NOMO-1 (cell line): ENCODE results near the gene C1orf50.

Experiments
- DNase-seq, 2 experiments: peaks; one replicate each; lab custom pipeline; 2025; ENCODE audit not compliant: unreplicated experiment in 2 of 2; lab: John Stamatoyannopoulos, UW

C1orf50 gene

DNA sequence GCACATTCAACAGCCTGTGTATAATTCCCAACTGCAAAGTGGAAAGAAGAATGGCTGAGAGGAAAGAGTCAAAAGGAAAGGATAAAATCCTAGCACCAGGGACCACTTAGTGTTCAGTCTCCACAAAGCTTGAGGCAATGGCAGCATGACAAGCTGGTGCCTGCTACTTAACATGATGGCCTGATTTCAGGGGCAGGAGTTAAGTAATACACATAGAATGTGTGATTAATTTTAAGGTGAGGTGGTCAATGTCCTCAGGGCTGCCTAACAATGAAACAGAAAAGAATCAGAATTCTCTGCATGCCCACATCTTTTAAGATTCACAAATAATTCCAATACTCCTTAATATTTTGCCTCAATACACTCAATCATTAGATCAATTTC is 9.2 kb upstream of the C1orf50 start:
- no peak for DNase-seq

DNA sequence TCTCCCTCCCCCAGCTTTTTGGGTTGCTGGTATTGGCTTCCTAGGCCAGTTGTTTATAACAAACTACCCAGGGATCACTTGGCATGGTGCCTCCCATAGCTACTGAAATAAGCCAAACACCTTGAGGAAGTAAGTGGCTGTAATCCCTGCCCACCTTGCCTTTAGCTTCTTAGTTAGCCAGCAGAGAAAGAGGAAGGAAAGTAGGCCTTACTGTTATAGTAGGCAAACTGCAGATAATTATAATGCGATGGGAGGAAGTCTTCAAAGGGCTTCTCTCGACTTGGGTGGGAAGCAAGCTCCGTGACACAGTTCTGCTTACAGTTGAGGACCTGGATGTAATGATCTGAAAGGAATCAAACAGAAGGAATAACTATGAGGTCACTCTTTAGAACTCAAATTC is 8.4 kb upstream of the C1orf50 start:
- peak; percentile 77 for DNase-seq

DNA sequence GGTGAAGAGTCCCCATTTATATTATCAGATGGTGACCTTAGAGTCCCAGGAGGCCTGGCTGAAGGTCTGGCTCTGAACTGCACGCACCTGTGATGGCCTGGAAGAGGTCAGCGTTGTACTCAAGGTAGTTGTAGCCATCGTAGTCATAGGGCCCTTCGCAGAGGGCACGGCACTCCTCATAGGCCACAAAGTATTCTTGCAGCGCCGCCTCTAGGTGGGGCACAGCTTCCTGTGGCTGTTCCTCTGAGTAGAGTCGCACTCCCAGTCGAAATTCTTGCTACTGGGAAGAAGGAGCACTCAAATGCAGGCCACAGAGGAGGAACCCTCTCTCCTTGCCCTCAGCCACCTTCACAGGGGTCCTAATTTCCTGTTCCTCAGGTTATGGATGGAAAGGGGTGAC is 7.9 kb upstream of the C1orf50 start:
- DNase-seq: peak; percentile 22 to 44

DNA sequence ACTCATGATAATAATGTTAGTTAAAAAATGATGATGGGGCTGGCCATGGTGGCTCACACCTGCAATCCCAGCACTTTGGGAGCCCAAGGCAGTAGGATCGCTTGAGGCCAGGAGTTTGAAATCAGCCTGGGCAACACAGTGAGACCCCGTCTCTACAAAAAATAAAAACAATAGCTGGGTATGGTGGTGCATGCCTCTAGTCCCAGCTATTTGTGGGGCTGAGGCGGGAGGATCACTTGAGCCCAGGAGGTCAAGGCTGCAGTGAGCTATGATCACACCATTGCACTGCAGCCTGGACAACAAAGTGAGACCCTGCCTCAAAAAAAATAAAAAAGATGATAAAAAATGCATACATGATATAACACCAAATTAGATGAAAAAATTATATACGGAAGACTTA is 5.5 kb upstream of the C1orf50 start:
- no peak for DNase-seq

DNA sequence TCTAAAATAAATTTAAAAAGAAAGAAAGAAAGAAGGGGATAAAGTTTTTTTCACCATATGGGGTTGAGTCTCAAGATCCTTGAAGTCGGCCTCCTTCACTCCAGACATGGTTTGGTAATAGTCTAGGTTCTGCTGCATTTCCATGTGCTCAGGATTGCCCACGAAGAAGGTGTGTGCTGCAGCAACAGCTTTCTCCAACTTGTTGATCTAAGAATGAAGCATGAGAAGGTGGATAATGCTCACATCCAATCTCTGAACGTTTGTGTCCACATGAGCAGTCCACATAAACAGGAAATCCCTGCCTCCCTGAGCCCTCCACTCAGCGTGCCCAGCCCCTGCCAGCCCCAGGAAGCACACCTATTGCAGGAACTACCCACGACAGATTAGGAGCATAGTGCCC is 4.8 kb upstream of the C1orf50 start:
- no peak for DNase-seq

DNA sequence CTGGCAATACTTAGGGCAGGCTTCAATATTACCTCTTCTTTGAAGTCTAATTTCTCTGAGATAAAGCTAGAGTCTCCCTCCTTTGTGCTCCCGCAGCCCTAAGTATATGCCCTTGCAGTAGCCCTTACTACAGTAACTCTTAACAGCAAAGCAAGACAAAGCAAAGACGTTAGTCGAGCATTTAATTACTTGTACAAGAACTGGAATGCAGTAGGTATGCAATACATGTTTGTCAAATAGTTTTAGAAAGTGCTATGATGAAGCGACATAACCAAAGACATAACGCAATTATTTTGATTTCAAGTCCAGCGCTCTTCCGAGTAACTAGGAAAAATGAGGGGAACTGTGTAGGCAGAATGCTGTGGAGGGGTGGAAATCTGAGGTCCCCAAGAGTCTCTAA is 1.8 kb upstream of the C1orf50 start:
- no peak for DNase-seq

DNA sequence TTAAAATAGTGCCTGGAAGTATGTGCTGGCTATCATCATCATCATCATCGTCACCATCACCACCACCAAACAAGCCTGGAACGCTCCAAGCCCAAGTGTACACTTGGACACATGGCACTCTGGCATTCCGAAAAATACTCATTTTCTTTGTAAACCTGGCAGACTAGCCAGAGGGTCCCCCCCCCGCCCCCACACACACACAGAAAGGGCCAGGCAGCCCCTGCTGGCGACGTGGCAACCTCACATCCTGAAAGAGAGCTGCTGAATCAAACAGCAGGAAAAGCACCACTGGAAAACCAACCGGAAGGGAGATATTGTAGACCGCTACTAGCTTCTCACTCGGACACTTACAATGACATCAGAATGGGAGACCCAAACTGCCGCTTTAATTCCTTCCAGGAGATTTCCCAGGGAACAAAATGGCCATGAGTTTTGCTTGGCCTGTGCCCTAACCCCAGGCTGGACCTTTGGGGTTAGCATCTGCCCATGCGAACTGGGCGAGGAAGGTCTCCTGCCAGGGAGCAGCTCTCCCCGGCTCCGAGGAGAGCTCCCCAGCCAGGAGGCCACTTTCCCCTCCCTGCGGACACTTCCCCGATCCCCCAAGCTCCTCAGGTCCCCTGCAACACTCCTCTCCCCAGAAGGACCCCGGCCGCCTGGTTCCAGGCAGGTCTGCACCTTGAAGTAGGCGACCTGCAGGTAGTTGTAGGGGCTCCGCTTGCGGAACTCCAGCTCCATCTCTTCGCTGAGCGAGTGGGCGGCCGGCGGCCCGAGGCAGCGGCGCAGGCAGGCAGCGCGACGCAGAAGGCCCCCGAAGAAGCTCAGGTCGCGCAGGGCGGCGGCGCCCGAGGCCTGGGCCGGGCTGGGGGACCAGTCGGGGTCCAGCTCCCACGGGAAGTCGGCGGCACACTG is 963 bp upstream of the C1orf50 start:
- DNase-seq: peak; percentile 11 to 17

DNA sequence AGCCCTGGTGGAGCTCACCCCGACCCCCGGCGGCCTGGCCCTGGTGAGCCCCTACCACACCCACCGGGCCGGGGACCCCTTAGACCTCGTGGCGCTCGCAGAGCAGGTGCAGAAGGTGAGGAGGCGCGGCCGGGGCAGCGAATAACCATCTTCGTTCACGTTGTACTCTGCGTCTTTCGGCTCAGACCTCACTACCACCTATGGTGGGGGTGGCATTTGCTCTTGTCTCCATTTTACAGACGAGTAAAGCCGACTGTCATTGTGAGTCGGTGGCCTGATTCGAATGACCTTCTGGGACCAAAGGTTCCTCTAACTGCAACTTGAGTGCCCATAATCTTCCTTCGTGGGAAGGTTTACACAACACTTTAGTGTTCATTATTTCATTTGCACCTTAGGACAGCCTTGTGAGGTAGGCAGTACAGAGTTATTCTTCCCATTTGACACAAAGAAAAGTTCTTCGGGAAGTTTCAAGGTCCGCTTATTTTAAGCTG is 506 bp downstream of the C1orf50 start:
- DNase-seq: peak in 1 of 2 experiments; percentile 43

DNA sequence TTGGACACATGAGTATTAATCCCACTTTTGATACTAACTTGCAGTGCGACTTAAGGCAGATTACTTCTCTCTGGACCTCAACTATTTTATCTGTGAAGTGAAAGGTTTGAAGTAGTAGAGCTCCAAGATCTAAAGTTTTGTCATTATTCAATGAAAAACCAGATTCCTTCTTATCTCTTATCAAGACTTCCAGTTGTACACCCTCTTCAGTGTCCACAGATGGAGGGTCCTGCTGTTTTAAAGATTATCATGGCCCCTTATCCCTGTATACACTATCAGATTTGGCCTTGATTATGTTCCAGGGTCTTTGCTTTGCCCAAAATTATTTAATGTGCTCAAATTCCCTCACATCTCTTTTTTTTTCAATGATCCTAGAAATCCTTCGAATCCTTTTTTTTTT is 1.1 kb downstream of the C1orf50 start:
- no peak for DNase-seq

DNA sequence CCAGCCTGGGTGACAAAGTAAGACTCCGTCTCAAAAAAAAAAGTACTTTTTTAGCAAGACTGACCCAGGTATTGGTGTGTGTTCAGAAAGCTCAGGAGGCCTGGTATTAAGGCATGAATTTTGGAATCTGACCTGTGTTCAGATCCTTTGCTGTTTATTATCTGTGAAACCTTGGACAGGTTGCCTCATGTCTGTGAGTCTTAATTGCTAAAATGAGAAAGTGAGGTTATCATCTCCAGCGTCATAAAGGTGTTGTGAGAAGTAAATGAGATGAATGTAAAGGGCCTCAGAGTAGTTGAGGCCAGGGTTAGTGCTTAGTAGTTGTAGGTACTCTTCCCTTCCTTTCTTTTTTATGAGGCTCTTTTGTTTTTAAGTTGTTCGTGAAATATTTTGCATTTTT is 2.8 kb downstream of the C1orf50 start:
- no peak for DNase-seq

DNA sequence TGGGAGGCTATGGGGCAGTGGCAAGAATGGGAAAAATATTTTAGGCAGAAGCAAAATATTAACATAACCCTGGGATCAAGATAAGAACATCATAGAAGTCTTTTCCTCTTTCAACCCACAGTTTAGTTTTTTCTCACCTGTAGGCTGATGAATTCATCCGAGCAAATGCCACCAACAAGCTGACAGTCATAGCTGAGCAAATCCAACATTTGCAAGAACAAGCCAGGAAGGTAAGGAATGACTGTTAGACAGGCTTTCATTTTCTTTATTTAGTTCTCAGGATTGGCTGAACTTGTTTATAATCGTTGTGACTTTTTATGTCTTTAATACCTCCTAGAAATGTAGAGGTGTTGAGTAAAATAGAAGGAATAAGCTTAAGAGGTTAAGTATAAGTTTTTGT is 6.4 kb downstream of the C1orf50 start:
- no peak for DNase-seq

DNA sequence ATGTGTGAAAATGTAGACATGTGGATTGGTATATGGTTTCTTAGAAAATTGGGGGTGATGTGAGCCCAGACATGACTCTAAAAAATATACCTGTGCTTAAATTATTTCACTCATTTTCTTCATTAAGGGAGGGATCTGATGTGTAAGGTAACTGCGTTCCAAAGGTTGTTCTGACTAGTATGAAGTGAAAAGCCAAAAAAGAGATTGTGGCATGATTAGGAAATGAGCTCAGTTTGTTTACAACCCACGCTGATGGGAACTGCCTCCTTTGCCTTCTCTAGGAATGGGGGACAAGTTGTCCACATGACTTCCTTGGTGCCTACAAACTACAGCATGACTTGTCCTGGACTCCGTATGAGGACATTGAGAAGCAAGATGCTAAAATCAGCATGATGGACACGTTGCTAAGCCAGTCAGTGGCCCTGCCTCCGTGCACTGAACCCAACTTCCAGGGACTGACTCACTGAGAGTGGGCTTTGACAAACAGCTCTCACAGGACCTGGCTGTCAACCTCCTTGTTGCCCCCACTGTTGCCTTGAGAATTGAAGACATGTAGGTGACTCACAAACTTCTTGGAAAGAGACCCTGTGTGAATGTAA is 8.0 kb downstream of the C1orf50 start:
- no peak for DNase-seq

DNA sequence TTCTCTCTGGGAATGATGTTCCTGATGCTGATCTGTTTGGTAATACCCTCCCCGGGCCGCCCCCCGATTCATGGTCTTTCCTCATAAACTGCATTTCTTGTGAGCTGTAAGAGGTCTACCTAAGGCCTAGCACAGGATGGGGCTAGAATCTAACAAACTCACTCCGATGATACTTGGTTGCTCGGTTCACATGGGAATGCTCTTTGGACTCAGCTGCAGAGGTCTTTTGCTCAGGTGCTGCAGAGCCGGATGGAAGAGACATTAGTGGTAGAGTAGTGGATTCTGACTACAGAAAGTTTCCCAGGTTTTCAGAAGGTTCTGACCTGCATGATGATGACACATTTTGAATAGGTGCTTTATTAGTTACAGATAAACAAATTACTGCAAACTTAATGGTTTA is 9.5 kb downstream of the C1orf50 start:
- no peak for DNase-seq

DNA sequence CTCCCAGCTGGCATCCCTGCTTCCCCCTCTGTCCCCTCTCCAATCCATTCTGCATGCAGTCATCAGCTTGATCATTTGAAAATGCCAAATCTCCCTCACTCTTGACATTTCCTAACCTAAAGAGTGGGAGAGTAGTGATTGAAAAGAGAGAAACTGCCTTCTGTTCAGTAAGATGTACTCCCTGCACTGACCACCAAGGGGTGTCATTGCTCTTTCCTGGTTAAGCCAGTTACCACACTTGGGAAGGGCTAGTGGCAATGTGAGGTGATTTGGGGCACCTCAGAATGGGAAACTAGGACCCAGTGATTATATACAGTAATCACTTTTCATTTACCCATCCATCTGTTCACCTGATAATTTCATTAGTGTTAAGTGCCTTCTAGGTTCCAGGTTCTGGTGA is 10.8 kb downstream of the C1orf50 start:
- DNase-seq: peak; percentile 3 to 12

DNA sequence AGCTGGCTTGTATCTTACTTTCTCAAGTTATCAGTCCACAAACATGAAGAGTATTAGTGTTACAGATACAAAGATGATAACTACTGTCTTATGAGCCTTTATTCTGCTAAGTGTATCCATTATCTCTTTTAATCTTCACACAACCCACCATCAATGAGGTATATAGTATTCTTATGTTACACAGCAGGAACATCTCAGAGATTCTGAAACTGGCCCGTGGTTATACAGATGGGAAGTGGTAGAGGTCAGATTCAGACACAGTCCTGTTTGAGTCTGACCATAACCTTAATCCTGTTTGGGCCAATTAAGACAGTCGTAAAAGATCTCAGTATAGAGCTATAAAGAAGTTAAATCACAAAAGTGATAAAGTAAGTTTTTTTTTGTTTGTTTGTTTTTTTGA is 12.7 kb downstream of the C1orf50 start:
- DNase-seq: no peak

DNA sequence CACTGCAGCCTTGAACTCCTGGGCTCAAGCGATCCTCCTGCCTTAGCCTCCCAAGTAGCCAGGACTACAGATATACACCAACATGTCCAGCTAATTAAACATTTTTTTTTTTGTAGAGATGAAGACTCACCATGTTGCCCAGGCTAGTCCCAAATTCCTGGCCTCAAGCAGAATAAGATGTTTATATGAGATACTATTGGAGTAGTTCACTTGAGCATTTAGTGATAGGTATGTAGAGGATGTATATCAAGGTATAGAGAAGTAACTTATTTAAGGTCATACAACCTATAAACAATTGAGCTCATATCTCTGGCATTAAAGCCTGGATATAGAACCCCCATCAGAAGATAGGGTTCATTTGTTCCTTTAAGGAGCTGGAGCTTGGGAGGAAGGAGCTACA is 13.1 kb downstream of the C1orf50 start:
- DNase-seq: no peak

DNA sequence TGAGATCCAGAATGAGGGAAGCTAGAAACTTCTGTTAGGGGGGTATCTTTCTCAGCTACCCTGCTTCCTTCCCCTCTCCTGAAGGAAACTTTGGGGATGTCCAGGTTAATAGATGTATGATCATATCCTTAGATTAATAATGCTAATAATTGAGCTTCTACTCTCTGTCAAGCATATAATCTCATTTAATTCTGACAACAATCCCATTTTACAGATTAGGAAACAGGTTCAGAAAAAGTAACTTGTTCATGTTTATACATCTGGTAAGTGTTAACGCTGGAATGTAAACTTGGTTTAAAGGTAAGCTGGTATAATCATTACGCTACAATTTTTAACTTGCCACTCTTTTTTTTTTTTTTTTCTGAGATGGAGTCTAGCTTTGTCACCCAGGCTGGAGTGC is 16.0 kb downstream of the C1orf50 start:
- no peak for DNase-seq

DNA sequence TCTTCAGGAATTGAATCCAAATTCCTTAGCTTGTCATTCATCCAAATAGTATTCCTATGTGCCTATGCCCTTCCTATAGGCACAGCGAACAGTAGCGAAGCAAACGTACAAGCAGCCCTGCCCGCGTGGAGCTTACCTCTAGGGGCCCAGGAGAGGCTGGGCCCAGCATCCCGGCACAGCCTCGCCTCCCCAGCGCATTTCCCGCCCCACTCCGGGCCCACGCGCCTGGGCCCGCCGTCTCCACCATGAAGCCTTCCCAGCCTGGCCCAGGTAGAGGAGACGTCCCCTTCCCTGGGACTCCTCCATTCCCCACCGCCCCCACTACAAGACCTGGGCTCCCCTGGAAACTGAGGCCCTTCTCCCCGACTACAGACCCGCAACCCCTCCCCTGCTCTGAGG is 17.5 kb downstream of the C1orf50 start:
- no peak for DNase-seq

DNA sequence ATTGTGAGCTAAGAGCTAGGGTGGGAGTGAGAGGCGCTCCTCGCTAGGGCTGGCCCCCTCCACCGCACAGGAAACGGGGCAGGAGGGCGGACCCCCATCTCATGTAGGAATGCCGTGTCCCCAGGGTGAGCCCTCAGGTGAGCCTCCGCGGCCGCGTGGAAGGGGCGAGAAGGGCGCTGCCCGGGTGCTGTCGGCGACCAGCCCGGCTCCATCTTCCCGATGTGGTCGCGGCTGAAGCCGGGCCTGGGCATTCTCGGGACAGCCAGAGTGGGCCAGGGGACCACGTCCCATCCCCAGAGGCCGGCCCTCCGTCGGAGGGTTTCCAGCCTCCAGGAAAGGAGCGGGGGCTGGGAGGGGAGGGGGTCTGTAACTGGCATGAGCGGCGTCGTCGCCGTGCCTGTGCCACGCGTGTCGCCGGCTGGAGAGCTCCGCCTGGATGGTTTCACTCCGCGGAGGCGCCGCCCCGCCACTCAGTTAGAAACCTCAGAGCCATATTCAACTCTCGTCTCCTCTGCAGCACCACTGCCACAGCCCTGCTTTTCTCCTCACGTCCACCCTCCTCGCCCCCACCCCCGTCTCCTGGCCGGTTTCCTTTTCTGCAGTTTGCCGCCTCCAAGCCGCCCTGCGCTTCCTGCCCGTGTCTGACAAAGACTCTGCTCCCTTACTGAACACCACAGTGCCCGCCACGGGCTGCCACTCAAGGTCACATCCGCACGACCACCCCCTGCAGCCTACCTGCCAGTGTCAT is 18.1 kb downstream of the C1orf50 start, which contains the start of gene TMEM269:
Gene TMEM269 (plus strand): TSS at position 46 of the 748 bp plus-strand sequence. CDS start 4,903 bp downstream, outside the sequence.
- no peak for DNase-seq

DNA sequence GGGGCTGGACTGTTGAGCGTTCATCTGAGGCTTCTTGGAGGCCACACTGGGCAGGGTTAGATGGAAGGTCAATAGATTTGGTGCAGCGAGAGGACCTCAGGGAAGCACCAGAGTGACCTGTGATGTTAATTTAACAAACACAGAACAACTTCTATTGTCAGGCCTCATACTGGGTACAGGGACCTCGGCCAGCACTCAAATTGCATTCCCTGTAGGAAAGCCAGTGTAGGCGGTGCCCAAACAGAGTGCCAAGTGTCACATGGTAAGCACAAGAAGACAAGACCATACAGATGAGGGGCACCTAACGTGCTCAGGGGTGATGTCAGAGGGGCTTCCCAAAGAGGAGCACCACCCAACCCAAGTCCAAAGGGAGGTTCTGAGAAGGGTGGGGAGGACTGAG is 19.0 kb downstream of the C1orf50 start:
- DNase-seq: no peak

DNA sequence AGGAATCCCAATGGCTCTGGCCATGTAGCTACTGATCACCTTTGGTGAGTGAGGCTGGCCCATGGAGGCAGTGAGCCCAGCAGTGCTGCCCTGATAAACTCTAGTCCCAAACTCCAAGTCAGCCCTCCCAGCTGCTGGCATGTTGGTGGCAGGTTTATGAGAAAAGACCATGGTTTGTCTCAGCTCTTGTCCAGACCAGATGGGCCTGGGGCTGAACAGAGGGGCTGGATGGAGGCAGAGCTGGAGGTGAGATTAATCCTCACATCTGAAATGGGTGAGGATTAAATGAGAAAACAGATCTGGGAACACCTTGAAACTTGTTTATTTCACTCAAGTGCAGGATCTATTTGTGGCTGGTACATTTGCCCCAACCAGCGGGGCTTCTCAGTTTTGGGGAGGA is 21.0 kb downstream of the C1orf50 start:
- DNase-seq: no peak
